SK-N-SH treated with all-trans-retinoic acid at 6 μM for 48 hours (cell line): Measurements from ENCODE around the gene FIBP.

Source experiments
- ATAC-seq: fragments of 200-7000 bp; cut with Tn5 transposase; 3 replicates; pipeline ENCODE4 v1.9.1; 2020; ENCODE audit warnings: mild to moderate bottlenecking, moderate library complexity
- CREB5 ChIP-seq: fragments of 250-450 bp; sonication (Bioruptor Pico); IDR thresholded peaks from 2 replicates; pipeline ENCODE4 v1.5.1; 2020; ENCODE audit warnings: low read depth, mild to moderate bottlenecking, moderate library complexity
- CSDC2 ChIP-seq: fragments of 250-450 bp; sonication (Bioruptor Pico); IDR thresholded peaks from 2 replicates; pipeline ENCODE4 v1.5.0; 2020; ENCODE audit warnings: mild to moderate bottlenecking, moderate library complexity
- CSRNP3 ChIP-seq: fragments of 250-450 bp; sonication (Bioruptor Pico); IDR thresholded peaks from 2 replicates; pipeline ENCODE4 v1.5.1; 2021; ENCODE audit warnings: mild to moderate bottlenecking, moderate library complexity
- ISL1 ChIP-seq: fragments of 250-450 bp; sonication (Bioruptor Pico); IDR thresholded peaks from 2 replicates; pipeline ENCODE4 v2.1.2; 2022; ENCODE audit warnings: mild to moderate bottlenecking, moderate library complexity
- OSR1 ChIP-seq: fragments of 250-450 bp; sonication (Bioruptor Pico); IDR thresholded peaks from 2 replicates; pipeline ENCODE4 v1.8.0; 2022; ENCODE audit warnings: moderate library complexity, mild to moderate bottlenecking, inconsistent platforms
- PATZ1 ChIP-seq: fragments of 250-450 bp; sonication (Bioruptor Pico); IDR thresholded peaks from 2 replicates; pipeline ENCODE4 v1.8.0; 2020; ENCODE audit warnings: mild to moderate bottlenecking, moderate library complexity, borderline replicate concordance
- POU6F1 ChIP-seq: fragments of 250-450 bp; sonication (Bioruptor Pico); IDR thresholded peaks from 2 replicates; pipeline ENCODE4 v1.8.0; 2021; ENCODE audit warnings: low read depth, mild to moderate bottlenecking, moderate library complexity, borderline replicate concordance
- SNAI2 ChIP-seq: fragments of 250-450 bp; sonication (Bioruptor Pico); IDR thresholded peaks from 2 replicates; pipeline ENCODE4 v1.5.0; 2020; ENCODE audit warnings: mild to moderate bottlenecking, moderate library complexity
- TSHZ2 ChIP-seq: fragments of 250-450 bp; sonication (Bioruptor Pico); IDR thresholded peaks from 2 replicates; pipeline ENCODE4 v1.5.0; 2020; ENCODE audit warnings: mild to moderate bottlenecking, moderate library complexity
- ZC3H10 ChIP-seq: fragments of 250-450 bp; sonication (Bioruptor Pico); IDR thresholded peaks from 2 replicates; pipeline ENCODE4 v1.5.1; 2021; ENCODE audit warnings: mild to moderate bottlenecking, moderate library complexity
- ZFP30 ChIP-seq: fragments of 450-650 bp; formaldehyde crosslinking; IDR thresholded peaks from 2 replicates; pipeline ENCODE4 v1.5.0; 2022; ENCODE audit warnings: mild to moderate bottlenecking, moderate library complexity

FIBP gene

GRCh38 chr11:65872586-65873317 is 15.5 kb downstream of the FIBP start, which contains the start of gene EFEMP2 (continued):
- TF ChIP-seq TSHZ2 (CRISPR knock-in tag) (no peak), SNAI2 (CRISPR knock-in tag) (no peak), POU6F1 (no peak), ZFP30 (CRISPR knock-in tag) (no peak), ISL1 (no peak)

- ATAC-seq = peak; percentile 42
Measured at GRCh38 chr11:65871811-65872548, 16.3 kb downstream of the FIBP start.

GRCh38 chr11:65870706-65871681 is 17.3 kb downstream of the FIBP start:
- TF ChIP-seq CREB5 (CRISPR knock-in tag) = no peak
- TF ChIP-seq CSDC2 (CRISPR knock-in tag) = no peak
- ATAC-seq = no peak

More at GRCh38 chr11:65871811-65872548, 16.3 kb downstream of the FIBP start:
- no peak for TF ChIP-seq CSDC2 (CRISPR knock-in tag)
- 0 out of 2 replicates have a peak, but pooled peaks have one; percentile 45 for TF ChIP-seq CSRNP3 (CRISPR knock-in tag)
- 0 out of 2 replicates have a peak, but pooled peaks have one; percentile 24 for TF ChIP-seq TSHZ2 (CRISPR knock-in tag)

GRCh38 chr11:65870307-65870658 is 18.0 kb downstream of the FIBP start:
- no peak for TF ChIP-seq OSR1 (CRISPR knock-in tag)
- ATAC-seq = no peak

GRCh38 chr11:65869643-65870306 is 18.5 kb downstream of the FIBP start:
- no peak for ATAC-seq
- TF ChIP-seq PATZ1 (CRISPR knock-in tag) = no peak
- 0 out of 2 replicates have a peak, but pooled peaks have one; percentile 1 for TF ChIP-seq ZC3H10 (CRISPR knock-in tag)
